ENCODE results near the gene GYPC. TPM values are rescaled to one million over a fixed set of nuclear protein-coding genes. Genes with fewer than 3 reads are reported as not detected.

GYPC gene
- total RNA-seq, 1 experiment from 2014 or later = 0.75 TPM

DNA sequence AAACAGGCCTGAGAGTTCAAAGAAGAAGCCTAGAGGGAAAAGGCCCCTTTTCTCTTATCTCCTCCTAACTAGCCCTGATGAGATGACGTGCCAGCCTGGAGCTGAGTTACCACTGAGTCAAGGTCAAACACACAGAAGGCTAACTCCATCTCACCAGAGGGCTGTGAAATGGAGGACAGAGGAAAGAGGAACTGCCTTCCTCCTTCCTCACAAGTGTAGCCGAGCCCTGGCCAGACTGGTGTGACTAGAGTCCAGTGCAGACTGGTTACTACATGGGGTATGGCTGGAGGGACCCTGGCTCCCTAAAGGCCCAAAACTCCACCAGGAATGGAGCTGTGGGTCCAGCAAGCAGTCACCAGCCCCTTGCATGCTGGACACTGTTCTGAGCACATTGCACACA, 35.7 kb upstream of the GYPC start:
- TF ChIP-seq, protein P1, sequence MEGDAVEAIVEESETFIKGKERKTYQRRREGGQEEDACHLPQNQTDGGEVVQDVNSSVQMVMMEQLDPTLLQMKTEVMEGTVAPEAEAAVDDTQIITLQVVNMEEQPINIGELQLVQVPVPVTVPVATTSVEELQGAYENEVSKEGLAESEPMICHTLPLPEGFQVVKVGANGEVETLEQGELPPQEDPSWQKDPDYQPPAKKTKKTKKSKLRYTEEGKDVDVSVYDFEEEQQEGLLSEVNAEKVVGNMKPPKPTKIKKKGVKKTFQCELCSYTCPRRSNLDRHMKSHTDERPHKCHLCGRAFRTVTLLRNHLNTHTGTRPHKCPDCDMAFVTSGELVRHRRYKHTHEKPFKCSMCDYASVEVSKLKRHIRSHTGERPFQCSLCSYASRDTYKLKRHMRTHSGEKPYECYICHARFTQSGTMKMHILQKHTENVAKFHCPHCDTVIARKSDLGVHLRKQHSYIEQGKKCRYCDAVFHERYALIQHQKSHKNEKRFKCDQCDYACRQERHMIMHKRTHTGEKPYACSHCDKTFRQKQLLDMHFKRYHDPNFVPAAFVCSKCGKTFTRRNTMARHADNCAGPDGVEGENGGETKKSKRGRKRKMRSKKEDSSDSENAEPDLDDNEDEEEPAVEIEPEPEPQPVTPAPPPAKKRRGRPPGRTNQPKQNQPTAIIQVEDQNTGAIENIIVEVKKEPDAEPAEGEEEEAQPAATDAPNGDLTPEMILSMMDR (conservative IDR thresholded peaks at IDR 0.05; ENCODE audit: low read depth, low read length) = no peak
- TF ChIP-seq EZH2 (IDR thresholded peaks at IDR 0.05; ENCODE audit: borderline replicate concordance, low read depth, low read length, poor library complexity, severe bottlenecking) = no peak
- POLR2A ChIA-PET (ENCODE audit: low non-redundant PET) = no interaction called here
- no peaks in the 10 kb centered on the region for H3K9me3 ChIP-seq (ENCODE audit: low read depth, low read length, poor library complexity, severe bottlenecking)
- peaks cover 5% of the 10 kb centered on the region for H3K27me3 ChIP-seq (replicated peaks; ENCODE audit: insufficient read depth, low read depth, low read length, poor library complexity)
- no peaks in the 10 kb centered on the region for H3K4me1 ChIP-seq (ENCODE audit: insufficient read depth, low read length, poor library complexity, severe bottlenecking)
- no peak overlapping the region for H3K27ac ChIP-seq (ENCODE audit: low read depth, low read length, poor library complexity, severe bottlenecking)
- no peak overlapping the region for H3K4me3 ChIP-seq (ENCODE audit: low read depth, low read length, poor library complexity, severe bottlenecking)
- no peaks in the 10 kb centered on the region for H3K36me3 ChIP-seq (ENCODE audit: insufficient read depth, low read length, poor library complexity, severe bottlenecking)
- CTCF ChIA-PET = no interaction called here
- intact Hi-C loops (cut with micrococcal nuclease; ENCODE audit: unreplicated experiment) = no loop called here
- no peak for DNase-seq (ENCODE audit: low spot score)
- BruUV-seq (replicated peaks) = no TSS peak

DNA sequence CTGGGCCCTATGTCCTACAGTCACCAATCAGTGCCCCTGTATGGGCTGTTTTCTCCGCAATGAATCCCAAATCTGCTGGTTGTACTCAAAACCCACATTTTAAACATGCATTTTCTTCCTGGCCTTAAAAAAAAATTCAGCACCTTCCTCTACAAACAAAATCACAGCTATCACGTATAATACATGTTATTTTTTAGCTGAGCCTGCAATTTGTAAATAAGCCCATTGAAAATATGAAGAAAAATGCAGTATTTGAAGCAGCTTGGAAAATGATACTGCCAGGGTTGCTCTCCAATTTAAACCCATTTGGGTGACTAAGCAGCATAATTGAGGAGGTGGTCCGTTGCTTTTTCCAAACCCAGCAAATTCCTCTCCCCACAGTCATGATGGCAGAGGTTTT, 33.0 kb upstream of the GYPC start:
- no peaks in the 10 kb centered on the region for H3K27me3 ChIP-seq (replicated peaks; ENCODE audit: insufficient read depth, low read depth, low read length, poor library complexity)
- BruUV-seq (replicated peaks) = no TSS peak
- H3K36me3 ChIP-seq (ENCODE audit: insufficient read depth, low read length, poor library complexity, severe bottlenecking) = no peaks in the 10 kb centered on the region
- H3K9me3 ChIP-seq (ENCODE audit: low read depth, low read length, poor library complexity, severe bottlenecking) = no peaks in the 10 kb centered on the region
- no peak overlapping the region for H3K4me3 ChIP-seq (ENCODE audit: low read depth, low read length, poor library complexity, severe bottlenecking)
- no peaks in the 10 kb centered on the region for H3K4me1 ChIP-seq (ENCODE audit: insufficient read depth, low read length, poor library complexity, severe bottlenecking)
- intact Hi-C loops (cut with micrococcal nuclease; ENCODE audit: unreplicated experiment) = no loop called here
- POLR2A ChIA-PET (ENCODE audit: low non-redundant PET) = no interaction called here
- CTCF ChIA-PET = no interaction called here
- no peak overlapping the region for H3K27ac ChIP-seq (ENCODE audit: low read depth, low read length, poor library complexity, severe bottlenecking)
- DNase-seq (ENCODE audit: low spot score) = no peak
- no peak for TF ChIP-seq EZH2 (IDR thresholded peaks at IDR 0.05; ENCODE audit: borderline replicate concordance, low read depth, low read length, poor library complexity, severe bottlenecking)
- TF ChIP-seq, protein P1 (conservative IDR thresholded peaks at IDR 0.05; ENCODE audit: low read depth, low read length) = no peak

DNA sequence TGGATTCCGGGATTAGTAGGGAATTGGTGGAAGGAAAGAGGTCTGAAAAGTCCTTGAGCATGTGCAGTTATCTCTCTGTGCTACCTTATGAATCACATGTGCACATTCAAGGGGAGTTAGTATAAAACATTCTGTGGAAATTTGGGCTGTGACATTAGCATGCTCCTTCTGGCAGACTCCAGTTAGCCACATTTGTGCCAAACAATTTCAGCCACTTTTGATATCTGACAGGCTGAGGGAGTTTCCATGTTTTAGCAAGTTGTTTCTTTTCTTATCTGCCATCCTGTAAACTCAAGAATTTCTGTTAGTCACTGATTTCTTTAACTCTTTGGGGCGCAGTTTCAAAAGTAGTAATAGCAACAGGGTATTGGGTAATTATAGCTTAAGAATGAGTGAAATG, 28.3 kb upstream of the GYPC start:
- H3K27ac ChIP-seq (ENCODE audit: low read depth, low read length, poor library complexity, severe bottlenecking) = no peak overlapping the region
- intact Hi-C loops (cut with micrococcal nuclease; ENCODE audit: unreplicated experiment) = no loop called here
- no peaks in the 10 kb centered on the region for H3K4me1 ChIP-seq (ENCODE audit: insufficient read depth, low read length, poor library complexity, severe bottlenecking)
- TF ChIP-seq EZH2 (IDR thresholded peaks at IDR 0.05; ENCODE audit: borderline replicate concordance, low read depth, low read length, poor library complexity, severe bottlenecking) = no peak
- TF ChIP-seq, protein P1 (conservative IDR thresholded peaks at IDR 0.05; ENCODE audit: low read depth, low read length) = no peak
- H3K4me3 ChIP-seq (ENCODE audit: low read depth, low read length, poor library complexity, severe bottlenecking) = no peak overlapping the region
- BruUV-seq (replicated peaks) = no TSS peak
- POLR2A ChIA-PET (ENCODE audit: low non-redundant PET) = no interaction called here
- H3K9me3 ChIP-seq (ENCODE audit: low read depth, low read length, poor library complexity, severe bottlenecking) = no peaks in the 10 kb centered on the region
- peaks cover 9% of the 10 kb centered on the region for H3K27me3 ChIP-seq (replicated peaks; ENCODE audit: insufficient read depth, low read depth, low read length, poor library complexity)
- H3K36me3 ChIP-seq (ENCODE audit: insufficient read depth, low read length, poor library complexity, severe bottlenecking) = no peaks in the 10 kb centered on the region
- CTCF ChIA-PET = no interaction called here
- DNase-seq (ENCODE audit: low spot score) = no peak

Data from A673 (cell line).